ENCODE measurements around the gene LRRC28.
A peak's percentile ranks its signal among the peaks of the same experiment; 100 is the strongest.

The LRRC28 gene

GRCh38 chr15:99406120-99406519 is 154.8 kb downstream of the LRRC28 start:
- H3K4me3 ChIP-seq (ENCODE audit: low read length): no peak overlapping the region
- H3K9ac ChIP-seq (ENCODE audit: low read depth, low read length): no peak overlapping the region

GRCh38 chr15:99406716-99407487 is 155.6 kb downstream of the LRRC28 start:
- Histone ChIP-seq H3K27me3 (ENCODE audit: control insufficient read depth, insufficient read depth, low read length) (no peaks in the 10 kb centered on the region), H3K4me2 (ENCODE audit: low read length) (no peak overlapping the region), H3K4me1 (ENCODE audit: control insufficient read depth, insufficient read depth, low read length) (peaks cover 18% of the 10 kb centered on the region), H3K36me3 (ENCODE audit: insufficient read depth, low read length) (no peaks in the 10 kb centered on the region), H3K9me3 (replicated peaks; ENCODE audit: low read length) (no peaks in the 10 kb centered on the region), H3K4me3 (ENCODE audit: low read length) (no peak overlapping the region), H3K9ac (ENCODE audit: low read depth, low read length) (no peak overlapping the region)

More at GRCh38 chr15:99406120-99406519, 154.8 kb downstream of the LRRC28 start:
- no peaks in the 10 kb centered on the region for H3K36me3 ChIP-seq (ENCODE audit: insufficient read depth, low read length)
- H3K27me3 ChIP-seq (ENCODE audit: control insufficient read depth, insufficient read depth, low read length): no peaks in the 10 kb centered on the region
- peaks cover 18% of the 10 kb centered on the region for H3K4me1 ChIP-seq (ENCODE audit: control insufficient read depth, insufficient read depth, low read length)
- no peaks in the 10 kb centered on the region for H3K9me3 ChIP-seq (replicated peaks; ENCODE audit: low read length)
- no peak overlapping the region for H3K4me2 ChIP-seq (ENCODE audit: low read length)

GRCh38 chr15:99407716-99408115 is 156.4 kb downstream of the LRRC28 start:
- Histone ChIP-seq H3K27me3 (ENCODE audit: control insufficient read depth, insufficient read depth, low read length) (no peaks in the 10 kb centered on the region), H3K9ac (ENCODE audit: low read depth, low read length) (no peak overlapping the region), H3K4me1 (ENCODE audit: control insufficient read depth, insufficient read depth, low read length) (peaks cover 18% of the 10 kb centered on the region), H3K4me2 (ENCODE audit: low read length) (no peak overlapping the region), H3K36me3 (ENCODE audit: insufficient read depth, low read length) (no peaks in the 10 kb centered on the region), H3K9me3 (replicated peaks; ENCODE audit: low read length) (no peaks in the 10 kb centered on the region), H3K4me3 (ENCODE audit: low read length) (no peak overlapping the region)

GRCh38 chr15:99408236-99409096 is 157.2 kb downstream of the LRRC28 start:
- H3K9ac ChIP-seq (ENCODE audit: low read depth, low read length): no peak overlapping the region

GRCh38 chr15:99409097-99409473 is 157.8 kb downstream of the LRRC28 start:
- H3K9ac ChIP-seq (ENCODE audit: low read depth, low read length): no peak overlapping the region
- H3K4me1 ChIP-seq (ENCODE audit: control insufficient read depth, insufficient read depth, low read length): peaks cover 18% of the 10 kb centered on the region
- H3K9me3 ChIP-seq (replicated peaks; ENCODE audit: low read length): no peaks in the 10 kb centered on the region
- H3K27me3 ChIP-seq (ENCODE audit: control insufficient read depth, insufficient read depth, low read length): no peaks in the 10 kb centered on the region
- H3K4me3 ChIP-seq (ENCODE audit: low read length): no peak overlapping the region
- H3K4me2 ChIP-seq (ENCODE audit: low read length): peak overlapping the region; percentile 23
- H3K36me3 ChIP-seq (ENCODE audit: insufficient read depth, low read length): no peaks in the 10 kb centered on the region

More at GRCh38 chr15:99408236-99409096, 157.2 kb downstream of the LRRC28 start:
- no peaks in the 10 kb centered on the region for H3K36me3 ChIP-seq (ENCODE audit: insufficient read depth, low read length)
- H3K27me3 ChIP-seq (ENCODE audit: control insufficient read depth, insufficient read depth, low read length): no peaks in the 10 kb centered on the region
- no peak overlapping the region for H3K4me3 ChIP-seq (ENCODE audit: low read length)
- peak overlapping the region; percentile 23 for H3K4me2 ChIP-seq (ENCODE audit: low read length)
- H3K4me1 ChIP-seq (ENCODE audit: control insufficient read depth, insufficient read depth, low read length): peaks cover 18% of the 10 kb centered on the region
- H3K9me3 ChIP-seq (replicated peaks; ENCODE audit: low read length): no peaks in the 10 kb centered on the region

GRCh38 chr15:99409560-99409959 is 158.3 kb downstream of the LRRC28 start:
- Histone ChIP-seq H3K36me3 (ENCODE audit: insufficient read depth, low read length) (no peaks in the 10 kb centered on the region), H3K4me2 (ENCODE audit: low read length) (no peak overlapping the region), H3K27me3 (ENCODE audit: control insufficient read depth, insufficient read depth, low read length) (no peaks in the 10 kb centered on the region), H3K4me3 (ENCODE audit: low read length) (no peak overlapping the region), H3K4me1 (ENCODE audit: control insufficient read depth, insufficient read depth, low read length) (peaks cover 18% of the 10 kb centered on the region), H3K9me3 (replicated peaks; ENCODE audit: low read length) (no peaks in the 10 kb centered on the region), H3K9ac (ENCODE audit: low read depth, low read length) (no peak overlapping the region)

GRCh38 chr15:99410477-99410876 is 159.2 kb downstream of the LRRC28 start:
- no peaks in the 10 kb centered on the region for H3K9me3 ChIP-seq (replicated peaks; ENCODE audit: low read length)

GRCh38 chr15:99411234-99411633 is 160.0 kb downstream of the LRRC28 start:
- H3K36me3 ChIP-seq (ENCODE audit: insufficient read depth, low read length): no peaks in the 10 kb centered on the region
- no peaks in the 10 kb centered on the region for H3K27me3 ChIP-seq (ENCODE audit: control insufficient read depth, insufficient read depth, low read length)
- H3K4me2 ChIP-seq (ENCODE audit: low read length): no peak overlapping the region
- no peak overlapping the region for H3K4me3 ChIP-seq (ENCODE audit: low read length)
- no peaks in the 10 kb centered on the region for H3K9me3 ChIP-seq (replicated peaks; ENCODE audit: low read length)
- H3K9ac ChIP-seq (ENCODE audit: low read depth, low read length): no peak overlapping the region
- H3K4me1 ChIP-seq (ENCODE audit: control insufficient read depth, insufficient read depth, low read length): peaks cover 18% of the 10 kb centered on the region

More at GRCh38 chr15:99410477-99410876, 159.2 kb downstream of the LRRC28 start:
- Histone ChIP-seq H3K4me1 (ENCODE audit: control insufficient read depth, insufficient read depth, low read length) (peaks cover 18% of the 10 kb centered on the region), H3K4me3 (ENCODE audit: low read length) (no peak overlapping the region), H3K36me3 (ENCODE audit: insufficient read depth, low read length) (no peaks in the 10 kb centered on the region), H3K9ac (ENCODE audit: low read depth, low read length) (no peak overlapping the region), H3K27me3 (ENCODE audit: control insufficient read depth, insufficient read depth, low read length) (no peaks in the 10 kb centered on the region), H3K4me2 (ENCODE audit: low read length) (no peak overlapping the region)

GRCh38 chr15:99412082-99412481 is 160.8 kb downstream of the LRRC28 start:
- Histone ChIP-seq H3K4me2 (ENCODE audit: low read length) (no peak overlapping the region), H3K9ac (ENCODE audit: low read depth, low read length) (no peak overlapping the region), H3K27me3 (ENCODE audit: control insufficient read depth, insufficient read depth, low read length) (no peaks in the 10 kb centered on the region), H3K36me3 (ENCODE audit: insufficient read depth, low read length) (no peaks in the 10 kb centered on the region), H3K4me1 (ENCODE audit: control insufficient read depth, insufficient read depth, low read length) (peaks cover 18% of the 10 kb centered on the region), H3K4me3 (ENCODE audit: low read length) (no peak overlapping the region), H3K9me3 (replicated peaks; ENCODE audit: low read length) (no peaks in the 10 kb centered on the region)

- H3K4me1 ChIP-seq (ENCODE audit: control insufficient read depth, insufficient read depth, low read length): peaks cover 18% of the 10 kb centered on the region
These were observed 161.3 kb downstream of the LRRC28 start for GRCh38 chr15:99412626-99413025.

GRCh38 chr15:99413955-99414754 is 162.9 kb downstream of the LRRC28 start:
- H3K4me1 ChIP-seq (ENCODE audit: control insufficient read depth, insufficient read depth, low read length): peaks cover 4% of the 10 kb centered on the region
- no peaks in the 10 kb centered on the region for H3K36me3 ChIP-seq (ENCODE audit: insufficient read depth, low read length)
- H3K9ac ChIP-seq (ENCODE audit: low read depth, low read length): no peak overlapping the region
- H3K4me2 ChIP-seq (ENCODE audit: low read length): no peak overlapping the region
- no peaks in the 10 kb centered on the region for H3K27me3 ChIP-seq (ENCODE audit: control insufficient read depth, insufficient read depth, low read length)
- H3K9me3 ChIP-seq (replicated peaks; ENCODE audit: low read length): no peaks in the 10 kb centered on the region
- no peak overlapping the region for H3K4me3 ChIP-seq (ENCODE audit: low read length)

More at GRCh38 chr15:99412626-99413025, 161.3 kb downstream of the LRRC28 start:
- Histone ChIP-seq H3K4me3 (ENCODE audit: low read length) (no peak overlapping the region), H3K4me2 (ENCODE audit: low read length) (no peak overlapping the region), H3K36me3 (ENCODE audit: insufficient read depth, low read length) (no peaks in the 10 kb centered on the region), H3K27me3 (ENCODE audit: control insufficient read depth, insufficient read depth, low read length) (no peaks in the 10 kb centered on the region), H3K9ac (ENCODE audit: low read depth, low read length) (no peak overlapping the region), H3K9me3 (replicated peaks; ENCODE audit: low read length) (no peaks in the 10 kb centered on the region)

Data from skeletal muscle satellite cell (primary cell).